Measurements from ENCODE around the gene TSPAN8.
"Not testable (repeated sequence)": the region's sequence is repeated elsewhere in the genome, so short reads cannot be mapped to it uniquely, and the experiment has no call there.

TSPAN8 gene

DNA sequence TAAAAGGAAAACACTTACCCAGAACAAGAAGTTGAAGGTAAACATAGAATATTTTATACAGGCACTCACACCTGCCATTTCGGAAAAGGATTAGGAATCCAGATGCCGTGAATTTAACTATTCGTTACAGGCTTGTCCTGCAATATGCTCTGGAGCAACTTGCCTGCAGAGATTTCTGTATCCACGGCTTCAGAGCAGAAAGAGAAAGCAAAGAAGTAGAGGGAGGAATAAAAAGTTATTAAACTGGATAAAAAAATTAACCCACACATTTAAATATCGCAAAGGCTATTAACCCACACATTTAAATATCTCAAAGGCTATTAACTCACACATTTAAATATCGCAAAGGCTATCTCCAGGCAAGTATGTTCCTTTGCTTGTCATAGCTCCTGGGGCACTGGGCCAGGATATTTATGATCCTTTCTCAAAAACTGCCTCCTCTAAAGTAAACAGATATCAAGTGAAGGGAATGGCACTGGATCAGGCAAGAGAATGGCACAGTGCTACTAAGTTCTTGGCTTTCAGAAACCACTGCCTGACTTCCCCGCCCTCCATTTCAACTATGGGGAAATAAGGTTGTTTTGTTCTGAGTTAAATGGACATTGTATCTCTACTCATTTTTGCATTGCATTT lies at the start of gene TSPAN8:
TSPAN8 (minus strand) TSS at position 399 of the 633 bp plus-strand sequence; CDS start at position 78, 321 bp downstream.
- in situ Hi-C loops (cut with MboI; ENCODE audit: low sequenced_read_pairs) = no loop called here

DNA sequence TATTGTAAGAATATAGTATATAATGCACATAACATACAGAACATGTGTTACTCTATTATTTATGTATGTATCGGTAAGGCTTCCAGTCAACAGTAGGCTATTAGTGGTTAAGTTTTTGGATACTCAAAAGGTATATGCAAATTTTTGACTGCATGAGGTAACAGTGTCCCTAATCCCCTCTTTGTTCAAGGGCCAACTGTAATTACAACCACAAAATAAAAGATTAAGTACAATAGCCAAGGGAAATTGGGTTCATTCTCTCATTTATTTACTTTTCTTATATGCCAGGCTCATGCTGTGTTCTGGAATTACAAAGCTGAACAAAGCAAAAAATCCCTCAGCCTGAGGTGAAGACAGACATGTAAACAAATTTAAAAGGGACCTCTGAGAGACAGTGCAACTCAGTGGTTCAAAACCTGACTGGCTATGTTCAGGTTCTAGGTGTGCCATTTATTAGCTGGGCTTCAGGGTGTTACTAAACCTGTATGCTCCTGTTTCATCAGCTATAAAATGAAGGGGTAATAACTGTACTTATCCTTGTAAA lies 43.4 kb upstream of the TSPAN8 start:
- in situ Hi-C loops (cut with MboI; ENCODE audit: low sequenced_read_pairs) = no loop called here

DNA sequence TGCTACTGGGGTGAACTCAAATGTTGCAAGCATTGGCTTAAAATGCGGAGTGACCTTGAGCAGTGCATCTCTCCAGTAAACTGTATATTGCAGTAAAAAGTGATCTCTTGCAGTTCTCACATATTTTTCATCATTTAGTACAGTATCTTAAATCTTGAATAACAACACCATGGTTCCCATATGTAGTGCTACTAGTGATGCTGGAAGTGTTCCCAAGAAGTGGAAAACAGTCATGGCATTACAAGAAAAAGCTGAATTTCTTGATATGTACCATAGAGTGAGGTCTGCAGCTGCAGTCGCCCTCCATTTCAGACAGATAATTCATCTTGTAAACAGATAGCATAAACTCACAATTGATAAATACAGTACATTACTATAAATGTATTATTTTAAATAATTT lies 42.9 kb upstream of the TSPAN8 start:
- in situ Hi-C loops (cut with MboI; ENCODE audit: low sequenced_read_pairs) = no loop called here

DNA sequence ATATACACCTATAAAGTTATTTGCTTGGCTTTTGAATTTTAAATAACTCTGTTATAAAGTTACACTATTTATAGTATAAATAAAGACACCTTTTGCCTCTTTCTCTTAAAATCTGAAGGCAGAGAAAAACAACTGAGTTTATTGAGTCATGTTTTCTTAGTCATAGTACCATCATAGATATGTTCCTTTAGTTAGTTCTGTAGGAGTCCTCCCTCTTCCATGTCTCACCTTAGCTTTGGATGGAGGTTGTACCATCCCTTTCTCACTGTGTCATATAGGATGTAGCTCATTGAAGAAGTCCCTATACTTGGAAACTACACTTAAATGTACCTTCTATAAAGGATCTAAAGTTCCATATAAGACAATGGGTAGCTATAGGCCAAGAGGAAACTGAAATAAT lies 39.7 kb upstream of the TSPAN8 start:
- in situ Hi-C loops (cut with MboI; ENCODE audit: low sequenced_read_pairs) = no loop called here

DNA sequence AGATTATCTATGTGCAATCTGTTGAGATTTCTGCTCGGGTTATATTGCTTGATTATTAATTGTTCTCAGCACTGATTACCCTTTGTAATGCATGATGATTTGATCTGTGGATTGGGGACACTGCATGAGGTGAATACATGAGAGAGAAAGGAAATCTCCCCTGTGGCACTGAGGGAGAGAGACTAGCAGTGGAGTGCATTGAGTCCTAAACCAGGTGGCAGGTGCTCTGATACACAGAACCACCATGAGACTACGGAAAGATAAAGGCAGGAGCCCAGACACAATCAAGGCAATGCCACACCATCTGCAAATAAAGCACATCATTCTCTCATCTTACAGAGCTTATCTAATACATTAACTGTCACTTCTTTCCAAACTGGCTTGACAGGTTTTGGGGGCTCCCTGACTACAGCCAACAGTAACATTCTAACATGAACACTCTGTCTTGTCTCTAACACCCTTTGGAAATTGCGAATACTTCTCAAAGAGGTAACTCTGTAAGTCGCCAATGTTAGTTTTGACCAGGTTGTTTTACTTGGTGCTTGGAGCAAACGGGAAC lies 37.6 kb upstream of the TSPAN8 start:
- in situ Hi-C loops (cut with MboI; ENCODE audit: low sequenced_read_pairs) = no loop called here

DNA sequence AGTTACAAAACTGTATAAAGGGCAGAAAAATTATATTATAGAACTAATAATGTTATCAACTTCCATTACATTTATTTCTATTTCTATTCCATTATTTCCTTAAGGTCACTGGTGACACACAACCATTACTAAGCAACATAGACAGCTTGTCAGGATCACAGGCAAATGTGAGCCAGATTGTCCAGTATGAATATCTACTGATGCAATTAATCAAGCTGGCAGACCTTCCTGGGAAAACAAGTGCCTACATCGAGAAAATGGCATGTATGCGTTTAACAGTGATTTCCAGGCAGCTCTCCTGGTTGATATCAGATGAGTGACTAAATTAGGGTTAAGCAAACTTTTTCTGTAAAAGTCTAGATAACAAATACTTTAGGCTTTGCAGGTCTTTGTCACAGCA lies 36.9 kb upstream of the TSPAN8 start:
- in situ Hi-C loops (cut with MboI; ENCODE audit: low sequenced_read_pairs) = no loop called here

DNA sequence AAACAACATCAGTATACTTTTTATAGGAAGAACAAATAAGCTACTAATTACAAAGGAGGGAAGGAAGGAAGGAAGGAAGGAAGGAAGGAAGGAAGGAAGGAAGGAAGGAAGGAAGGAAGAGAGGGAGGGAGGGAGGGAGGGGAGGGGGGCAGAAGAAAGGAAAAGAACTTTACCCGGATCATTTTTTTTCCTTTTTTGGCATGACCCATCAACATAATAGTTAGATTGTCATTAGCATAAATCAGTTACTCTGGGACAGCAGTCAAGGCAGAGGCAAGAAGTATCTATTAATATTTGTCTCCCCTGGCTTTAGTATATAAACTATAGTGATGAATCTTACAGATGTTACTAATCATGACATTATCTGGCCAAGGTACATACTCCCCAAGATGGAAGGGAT lies 35.2 kb upstream of the TSPAN8 start:
- in situ Hi-C loops (cut with MboI; ENCODE audit: low sequenced_read_pairs) = no loop called here

DNA sequence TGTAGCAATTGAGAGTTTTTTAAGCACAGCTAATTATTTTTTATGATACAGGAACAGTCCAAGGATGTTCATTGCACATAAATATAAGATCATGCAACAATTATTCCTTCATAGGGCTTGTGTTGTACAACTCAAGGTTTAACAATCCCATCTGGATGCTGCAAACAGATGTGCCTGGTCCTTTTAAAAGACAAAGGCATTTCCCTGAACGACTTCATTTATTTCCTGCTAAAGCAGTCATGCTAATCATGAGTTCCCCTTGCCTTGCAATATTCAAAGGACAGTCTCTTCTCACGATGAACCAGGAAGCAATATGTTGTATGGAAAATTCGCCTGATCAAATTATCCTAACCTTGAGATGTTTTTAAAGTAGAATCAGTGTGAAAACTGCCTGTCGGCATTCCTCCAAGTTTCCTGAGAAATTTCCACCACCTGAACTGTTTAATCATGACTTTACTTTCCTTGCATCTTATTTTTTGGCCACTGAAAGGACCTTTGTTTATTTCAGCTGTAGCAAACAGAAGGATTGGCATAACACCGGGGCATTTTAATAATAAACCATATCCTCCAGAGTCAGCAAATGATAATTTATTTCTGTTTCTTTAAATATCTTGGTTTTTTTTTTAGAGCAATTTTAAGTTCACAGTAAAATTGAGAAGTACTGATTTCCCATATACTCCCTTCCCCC lies 33.9 kb upstream of the TSPAN8 start:
- in situ Hi-C loops (cut with MboI; ENCODE audit: low sequenced_read_pairs) = no loop called here

DNA sequence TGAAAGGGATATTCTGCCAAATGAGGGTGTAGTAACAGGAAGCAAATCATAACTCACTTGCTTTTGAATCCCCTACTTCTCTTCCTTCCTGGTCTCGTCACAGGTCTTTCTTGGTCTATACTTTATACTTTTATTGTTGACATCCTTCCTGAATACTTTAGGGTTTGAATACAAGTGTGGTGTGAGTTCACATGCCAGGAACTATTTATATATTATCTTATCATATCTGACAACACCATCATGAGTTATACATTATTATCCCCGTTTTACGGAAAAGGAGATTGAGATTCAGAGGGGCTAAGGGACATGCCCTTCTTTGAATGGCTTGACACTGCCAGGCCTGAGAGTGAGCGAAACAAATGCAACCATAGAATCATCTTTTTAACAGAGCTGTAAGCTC lies 33.0 kb upstream of the TSPAN8 start:
- in situ Hi-C loops (cut with MboI; ENCODE audit: low sequenced_read_pairs) = no loop called here

DNA sequence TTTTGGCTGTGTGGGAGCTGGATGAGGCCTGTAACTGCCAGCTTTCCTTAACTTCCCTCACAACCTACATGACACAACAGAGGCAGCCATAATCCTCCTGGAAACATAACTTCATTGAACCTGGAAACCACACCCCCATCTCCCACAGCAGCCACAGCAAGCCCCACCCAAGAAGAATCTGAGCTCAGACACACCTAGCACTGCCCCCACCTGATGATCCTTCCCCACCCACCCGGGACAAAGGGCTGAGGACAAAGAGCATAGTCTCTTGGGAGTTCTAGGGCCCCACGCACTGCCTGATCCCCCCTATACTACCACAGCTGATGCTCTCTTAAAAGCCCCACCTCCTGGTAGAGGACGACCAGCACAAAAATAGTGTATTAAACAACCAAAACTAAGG lies 29.6 kb upstream of the TSPAN8 start:
- in situ Hi-C loops (cut with MboI; ENCODE audit: low sequenced_read_pairs) = no loop called here

DNA sequence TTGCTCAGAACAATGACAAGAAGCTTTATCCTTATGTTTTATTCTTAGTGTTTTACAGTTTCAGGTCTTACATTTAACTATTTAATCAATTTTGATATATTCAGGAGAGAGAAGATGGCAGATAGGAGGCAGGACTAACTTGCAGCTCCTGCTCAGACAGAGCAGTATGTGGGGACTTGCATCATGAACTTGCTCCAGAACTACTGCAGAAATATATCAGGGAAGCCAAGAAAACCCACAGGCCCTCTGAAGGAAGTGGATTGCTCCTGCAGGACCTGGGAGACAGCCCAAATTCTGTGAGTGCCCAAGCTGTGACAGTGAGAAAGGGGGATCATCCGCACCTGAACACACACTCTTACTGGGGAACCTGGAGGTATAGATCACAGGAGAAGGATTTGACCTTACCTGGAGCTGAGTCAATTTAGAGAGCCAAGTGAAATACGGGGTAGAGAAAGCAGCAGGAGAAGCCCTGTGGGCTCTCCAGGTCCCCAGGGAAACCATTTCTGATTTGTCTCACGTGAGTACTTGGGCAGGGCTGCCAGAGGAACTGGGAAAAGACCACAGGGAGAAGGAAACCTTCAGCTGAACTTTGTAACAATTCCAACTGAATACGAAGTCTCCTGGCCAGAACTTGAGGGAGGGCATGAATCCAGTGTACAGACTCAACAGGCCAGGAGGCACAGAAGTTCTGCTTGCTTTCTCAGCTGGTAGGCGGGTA lies 28.9 kb upstream of the TSPAN8 start:
- in situ Hi-C loops (cut with MboI; ENCODE audit: low sequenced_read_pairs) = no loop called here

DNA sequence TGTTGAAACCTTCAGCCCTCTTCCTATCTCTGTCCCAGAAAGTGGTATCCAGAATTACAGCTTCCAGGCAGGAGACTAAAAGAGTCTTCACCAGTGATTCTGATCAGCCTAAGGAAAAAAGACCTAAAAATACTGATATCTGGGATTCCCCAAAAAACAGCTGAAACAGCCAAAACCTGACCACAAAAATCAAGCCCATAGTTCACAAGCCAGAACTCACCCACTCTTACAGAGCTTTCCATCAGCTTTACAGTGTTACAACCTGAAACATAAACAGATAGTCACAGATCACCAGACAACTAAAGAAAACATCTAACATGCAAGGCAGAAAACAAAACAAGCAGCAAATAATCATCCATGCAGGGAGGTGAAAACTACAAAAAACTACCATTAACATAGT lies 26.0 kb upstream of the TSPAN8 start:
- in situ Hi-C loops (cut with MboI; ENCODE audit: low sequenced_read_pairs) = no loop called here

DNA sequence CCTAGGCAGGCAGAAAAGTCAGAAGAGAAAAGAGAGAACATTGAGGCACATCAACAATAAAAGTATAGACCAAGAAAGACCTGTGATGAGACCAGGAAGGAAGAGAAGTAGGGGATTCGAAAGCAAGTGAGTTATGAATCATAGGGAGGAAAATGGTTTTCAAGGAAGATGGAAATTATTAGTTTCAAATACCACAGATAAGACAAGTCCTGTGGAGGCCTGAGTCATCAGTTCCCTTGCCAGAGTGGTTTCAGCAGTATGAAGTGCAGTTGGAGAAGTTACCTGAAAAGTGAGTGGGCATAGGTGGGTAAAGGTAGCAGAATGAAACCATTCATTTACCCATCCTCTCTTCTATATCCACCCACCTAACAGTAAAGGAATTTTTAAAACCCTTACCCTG lies 25.2 kb upstream of the TSPAN8 start:
- in situ Hi-C loops (cut with MboI; ENCODE audit: low sequenced_read_pairs) = no loop called here

DNA sequence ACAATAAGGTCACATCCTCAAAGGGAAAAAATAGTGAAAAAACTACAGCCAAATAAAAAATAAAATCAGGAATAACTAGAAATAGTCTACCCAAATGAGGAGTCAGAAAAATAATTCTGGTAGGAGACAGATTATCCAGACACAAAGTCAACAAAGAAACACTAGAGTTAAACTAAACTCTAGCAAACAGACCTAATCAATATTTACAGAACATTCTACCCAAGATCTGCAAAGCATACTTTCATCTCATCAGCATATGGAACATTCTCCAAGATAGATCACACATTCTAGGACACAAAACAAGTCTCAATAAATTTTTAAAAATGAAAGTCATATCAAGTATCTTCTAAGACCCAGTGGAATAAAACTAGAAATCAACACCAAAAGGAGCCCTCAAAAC lies 20.4 kb upstream of the TSPAN8 start:
- in situ Hi-C loops (cut with MboI; ENCODE audit: low sequenced_read_pairs) = no loop called here

DNA sequence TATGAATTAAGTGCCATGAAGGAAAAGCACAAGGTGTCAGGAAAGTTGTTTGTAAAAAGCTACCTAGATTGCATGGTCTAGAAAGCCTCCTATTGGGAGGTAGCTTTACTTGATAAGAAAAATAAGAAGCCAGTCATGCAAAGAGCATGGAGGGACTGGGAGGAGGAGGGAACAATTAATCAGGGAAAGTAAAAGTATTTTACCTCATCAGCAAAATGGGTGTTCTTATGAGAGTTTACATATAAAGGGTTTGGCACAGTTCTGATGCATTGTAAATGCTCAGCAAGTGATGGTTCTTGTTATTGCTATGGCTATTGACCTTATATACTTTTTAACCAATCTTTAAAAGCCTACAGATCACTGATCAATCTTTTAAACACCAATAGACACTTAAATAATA lies 17.0 kb upstream of the TSPAN8 start:
- in situ Hi-C loops (cut with MboI; ENCODE audit: low sequenced_read_pairs) = no loop called here

DNA sequence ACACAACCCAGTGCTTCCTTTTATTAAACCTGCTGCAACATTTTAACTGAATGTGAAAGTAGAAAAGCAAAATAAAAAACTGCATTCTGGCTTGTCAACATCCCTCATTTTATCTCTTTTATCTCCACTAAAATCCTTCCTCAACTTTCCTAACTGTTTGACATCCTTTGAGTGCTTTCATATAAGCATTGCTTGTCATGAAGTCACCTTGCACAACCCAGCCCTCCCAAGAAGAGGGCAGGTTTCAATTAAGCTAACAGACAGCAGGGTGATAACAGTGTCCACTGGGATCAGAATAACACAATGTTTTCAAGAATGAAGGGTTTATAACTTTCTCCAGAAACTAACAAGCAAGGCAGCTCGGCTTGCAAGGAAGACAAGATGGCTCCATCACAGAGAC lies 16.3 kb upstream of the TSPAN8 start:
- in situ Hi-C loops (cut with MboI; ENCODE audit: low sequenced_read_pairs) = no loop called here

DNA sequence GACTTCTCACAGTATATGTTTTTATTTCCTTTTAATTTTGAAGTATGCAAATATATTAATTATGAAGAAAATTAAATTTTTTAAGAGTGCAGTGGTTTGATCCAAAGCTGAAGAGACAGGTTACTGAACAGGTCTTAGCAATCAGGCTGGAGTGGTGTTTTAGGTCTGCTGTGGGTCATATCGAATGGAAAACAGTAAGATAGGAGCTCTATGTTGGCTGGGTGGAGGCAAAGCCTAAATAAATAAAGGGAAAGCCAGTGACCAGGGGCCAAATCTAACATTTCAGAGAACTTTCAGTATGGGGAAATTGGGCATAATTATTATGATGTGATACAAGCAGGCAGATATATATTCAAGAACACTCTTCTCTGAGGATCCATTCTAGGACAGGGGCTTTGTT lies 12.7 kb upstream of the TSPAN8 start:
- in situ Hi-C loops (cut with MboI; ENCODE audit: low sequenced_read_pairs) = no loop called here

DNA sequence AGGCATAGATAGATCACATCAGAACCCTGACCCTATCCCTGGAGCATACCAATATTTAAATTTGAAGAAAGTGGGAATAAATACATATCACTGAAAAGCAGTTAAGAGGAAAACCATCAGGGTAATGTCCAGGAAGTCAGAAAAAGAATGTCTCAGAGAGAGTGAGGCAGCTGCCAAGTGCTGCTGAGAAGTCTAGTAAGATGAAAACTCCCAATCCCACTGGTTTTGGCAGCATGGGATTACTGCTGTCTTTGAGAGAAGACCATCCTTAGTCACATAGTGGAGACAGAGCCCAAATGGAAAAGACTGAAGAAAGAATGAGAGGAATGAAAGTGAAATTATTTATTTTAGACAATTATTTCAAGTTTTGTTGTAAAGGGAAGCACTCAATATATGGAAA lies 11.5 kb upstream of the TSPAN8 start:
- in situ Hi-C loops (cut with MboI; ENCODE audit: low sequenced_read_pairs) = no loop called here

DNA sequence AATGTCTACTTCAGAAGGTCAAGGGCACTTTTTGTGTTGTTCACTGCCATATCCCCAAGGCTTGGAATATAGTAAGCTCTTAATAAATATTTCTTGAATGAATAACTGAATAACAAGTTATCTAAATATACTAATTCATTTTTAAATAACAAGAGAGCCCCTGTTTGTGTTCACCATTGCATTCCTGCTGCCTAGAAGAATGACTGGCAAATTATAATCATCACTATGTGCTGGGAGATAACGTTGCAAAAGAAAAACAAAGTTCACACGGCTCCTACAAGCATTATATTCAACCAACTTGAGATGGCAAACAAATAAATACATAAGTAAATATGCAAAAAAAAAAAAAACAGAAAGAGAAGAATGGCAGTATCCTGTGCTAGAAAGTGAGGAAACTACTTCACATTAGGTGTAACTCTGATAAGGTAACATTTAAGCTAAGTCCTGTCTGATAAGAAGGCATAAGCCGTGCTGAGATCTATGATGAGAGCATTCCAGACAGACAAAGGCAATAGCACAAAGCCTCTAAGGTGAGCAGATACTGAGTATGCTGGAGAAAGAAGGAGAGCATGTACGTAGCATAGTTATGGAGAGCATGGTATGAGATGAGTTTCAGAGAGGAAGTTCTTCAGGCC lies 9.2 kb upstream of the TSPAN8 start:
- in situ Hi-C loops (cut with MboI; ENCODE audit: low sequenced_read_pairs) = no loop called here

DNA sequence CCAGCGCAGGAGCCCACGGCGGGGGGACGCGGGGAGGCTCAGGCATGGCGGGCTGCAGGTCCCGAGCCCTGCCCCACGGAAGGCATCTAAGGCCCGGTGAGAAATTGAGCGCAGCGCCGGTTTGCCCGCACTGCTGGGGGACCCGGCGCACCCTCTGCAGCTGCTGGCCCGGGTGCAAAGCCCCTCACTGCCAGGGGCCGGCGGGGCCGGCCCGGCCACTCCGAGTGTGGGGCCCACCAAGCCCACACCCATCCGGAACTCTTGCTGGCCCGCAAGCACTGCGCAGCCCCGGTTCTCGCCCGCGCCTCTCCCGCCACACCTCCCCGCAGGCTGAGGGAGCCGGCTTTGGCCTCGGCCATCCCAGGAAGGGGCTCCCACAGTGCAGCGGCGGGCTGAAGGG lies 8.5 kb upstream of the TSPAN8 start:
- in situ Hi-C loops (cut with MboI; ENCODE audit: low sequenced_read_pairs) = no loop called here

DNA sequence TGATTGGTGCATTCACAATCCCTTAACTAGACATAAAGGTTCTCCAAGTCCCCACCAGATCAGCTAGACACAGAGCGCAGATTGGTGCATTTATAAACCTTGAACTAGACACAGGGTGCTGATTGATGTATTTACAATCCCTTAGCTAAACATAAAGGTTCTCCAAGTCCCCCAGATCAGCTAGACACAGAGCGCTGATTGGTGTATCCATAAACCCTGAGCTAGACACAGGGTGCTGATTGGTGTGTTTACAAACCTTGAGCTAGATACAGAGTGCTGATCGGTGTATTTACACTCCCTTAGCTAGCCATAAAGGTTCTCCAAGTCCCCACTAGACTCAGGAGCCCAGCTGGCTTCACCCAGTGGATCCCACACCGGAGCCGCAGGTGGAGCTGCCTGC lies 8.0 kb upstream of the TSPAN8 start:
- in situ Hi-C loops (cut with MboI; ENCODE audit: low sequenced_read_pairs) = not testable (repeated sequence)
